ENCODE data around the gene RPS23.
A peak's percentile ranks its signal among the peaks of the same experiment; 100 is the strongest.
"Not testable (repeated sequence)": the region's sequence is repeated elsewhere in the genome, so short reads cannot be mapped to it uniquely, and the experiment has no call there.

Gene RPS23

GRCh38 chr5:82277613-82277986 is 554 bp downstream of the RPS23 start:
- Histone ChIP-seq H3K27ac (peak overlapping the region; percentile 92 to 100 (median 97)), H3K4me2 (peak overlapping the region; percentile 90 to 96 (median 93)), H3K4me1 (peaks cover 21 to 53% (median 40%) of the 10 kb centered on the region in 10 experiments), H3K9ac (peak overlapping the region; percentile 94 to 100 (median 98)), H3K36me3 (peaks cover 32 to 46% (median 43%) of the 10 kb centered on the region in 11 experiments), H4K20me1 (peaks cover 0 to 32% (median 19%) of the 10 kb centered on the region in 11 experiments; a peak in 15 of 22 replicates), H3K4me3 (peak overlapping the region; percentile 72 to 97 (median 90)), H3K9me3 (replicated peaks in 1 of 11) (no peaks in the 10 kb centered on the region), H3K27me3 (no peaks in the 10 kb centered on the region)
- TF ChIP-seq Cebpa-rat (IDR thresholded peaks at IDR 0.05), result no peak

GRCh38 chr5:82276800-82277612 is 1.1 kb downstream of the RPS23 start:
- Histone ChIP-seq H3K4me3 (peak overlapping the region; percentile 72 to 97 (median 90)), H3K9me3 (replicated peaks in 1 of 11) (no peaks in the 10 kb centered on the region), H3K4me1 (peaks cover 21 to 53% (median 40%) of the 10 kb centered on the region in 10 experiments), H3K4me2 (peak overlapping the region; percentile 90 to 96 (median 93)), H3K36me3 (peaks cover 32 to 46% (median 43%) of the 10 kb centered on the region in 11 experiments), H3K27ac (peak overlapping the region; percentile 92 to 100 (median 97)), H3K9ac (peak overlapping the region; percentile 94 to 100 (median 98)), H3K27me3 (no peaks in the 10 kb centered on the region), H4K20me1 (peaks cover 0 to 37% (median 19%) of the 10 kb centered on the region in 11 experiments; a peak in 15 of 22 replicates)
- no peak for TF ChIP-seq Cebpa-rat (IDR thresholded peaks at IDR 0.05)

- peaks cover 32 to 50% (median 44%) of the 10 kb centered on the region in 11 experiments for H3K36me3 ChIP-seq
- peaks cover 0 to 1% (median 0%) of the 10 kb centered on the region in 11 experiments; a peak in 2 of 22 replicates for H3K9me3 ChIP-seq (replicated peaks in 1 of 11)
- H4K20me1 ChIP-seq, result peaks cover 0 to 38% (median 21%) of the 10 kb centered on the region in 11 experiments; a peak in 15 of 22 replicates
- peak overlapping the region in 1 of 11 experiments; percentile 21; a peak in 1 of 22 replicates for H3K9ac ChIP-seq
- peak overlapping the region in 2 of 11 experiments; percentile 40 to 96; a peak in 3 of 22 replicates for H3K27ac ChIP-seq
- peaks cover 21 to 49% (median 40%) of the 10 kb centered on the region in 10 experiments for H3K4me1 ChIP-seq
- peak overlapping the region in 8 of 11 experiments; percentile 30 to 96 (median 92); a peak in 8 of 22 replicates for H3K4me2 ChIP-seq
- no peak for TF ChIP-seq Cebpa-rat (IDR thresholded peaks at IDR 0.05)
- no peaks in the 10 kb centered on the region for H3K27me3 ChIP-seq
- H3K4me3 ChIP-seq, result 0 out of 20 replicates have a peak overlapping the region, but pooled peaks of 1 of the 10 experiments have one; percentile 92
Observed at GRCh38 chr5:82275216-82275664, 2.9 kb downstream of the RPS23 start.

- Histone ChIP-seq H3K4me3 (no peak overlapping the region; a peak in 1 of 20 replicates), H3K9ac (peak overlapping the region in 4 of 11 experiments; percentile 13 to 31 (median 22); a peak in 2 of 22 replicates), H3K4me1 (peaks cover 17 to 44% (median 37%) of the 10 kb centered on the region in 10 experiments), H3K9me3 (replicated peaks in 1 of 11) (peaks cover 2 to 8% (median 6%) of the 10 kb centered on the region in 11 experiments; a peak in 16 of 22 replicates), H3K27ac (peak overlapping the region in 7 of 11 experiments; percentile 11 to 96 (median 28); a peak in 9 of 22 replicates), H3K4me2 (peak overlapping the region in 8 of 11 experiments; percentile 3 to 94 (median 45); a peak in 11 of 22 replicates), H3K27me3 (no peaks in the 10 kb centered on the region), H3K36me3 (peaks cover 38 to 57% (median 50%) of the 10 kb centered on the region in 11 experiments), H4K20me1 (peaks cover 0 to 38% (median 21%) of the 10 kb centered on the region in 11 experiments; a peak in 15 of 22 replicates)
- TF ChIP-seq Cebpa-rat (IDR thresholded peaks at IDR 0.05), result no peak
Observed at GRCh38 chr5:82274343-82275211, 3.6 kb downstream of the RPS23 start.

GRCh38 chr5:82273426-82273825 is 4.7 kb downstream of the RPS23 start:
- peaks cover 10 to 36% (median 29%) of the 10 kb centered on the region in 10 experiments; a peak in 19 of 20 replicates for H3K4me1 ChIP-seq
- H3K27me3 ChIP-seq, H3K4me3 ChIP-seq: not testable (repeated sequence)
- TF ChIP-seq Cebpa-rat (IDR thresholded peaks at IDR 0.05), result peak in 3 of 11 experiments; percentile 17 to 56 (median 38); a peak in 3 of 22 replicates
- peak overlapping the region in 8 of 11 experiments; percentile 11 to 96 (median 50); a peak in 10 of 22 replicates for H3K27ac ChIP-seq
- H3K4me2 ChIP-seq, result 0 out of 22 replicates have a peak overlapping the region, but pooled peaks of 1 of the 11 experiments have one; percentile 4
- H3K9ac ChIP-seq, result peak overlapping the region in 1 of 11 experiments; percentile 51; a peak in 2 of 22 replicates
- peaks cover 0 to 38% (median 21%) of the 10 kb centered on the region in 11 experiments; a peak in 15 of 22 replicates for H4K20me1 ChIP-seq
- H3K9me3 ChIP-seq (replicated peaks in 1 of 11), result peaks cover 14 to 19% (median 17%) of the 10 kb centered on the region in 11 experiments
- H3K36me3 ChIP-seq, result peaks cover 49 to 68% (median 62%) of the 10 kb centered on the region in 11 experiments

- H3K27me3 ChIP-seq, H3K4me2 ChIP-seq, H3K4me3 ChIP-seq: not testable (repeated sequence)
- H3K9ac ChIP-seq, result peak overlapping the region in 2 of 11 experiments; percentile 17 to 29; a peak in 2 of 22 replicates
- H3K9me3 ChIP-seq (replicated peaks in 1 of 11), result peaks cover 20 to 26% (median 24%) of the 10 kb centered on the region in 11 experiments
- H3K36me3 ChIP-seq, result peaks cover 54 to 75% (median 68%) of the 10 kb centered on the region in 11 experiments
- H3K4me1 ChIP-seq, result peaks cover 10 to 36% (median 29%) of the 10 kb centered on the region in 10 experiments; a peak in 19 of 20 replicates
- peaks cover 0 to 38% (median 21%) of the 10 kb centered on the region in 11 experiments; a peak in 15 of 22 replicates for H4K20me1 ChIP-seq
- peak overlapping the region in 7 of 11 experiments; percentile 10 to 96 (median 47); a peak in 9 of 22 replicates for H3K27ac ChIP-seq
Observed at GRCh38 chr5:82272571-82273356, 5.4 kb downstream of the RPS23 start.

GRCh38 chr5:82269363-82269762 is 8.8 kb downstream of the RPS23 start:
- not testable (repeated sequence) for H3K27me3 ChIP-seq, H3K4me2 ChIP-seq, H3K4me3 ChIP-seq, H3K27ac ChIP-seq, H3K4me1 ChIP-seq, H3K9ac ChIP-seq
- Histone ChIP-seq H3K36me3 (peaks cover 27 to 55% (median 43%) of the 10 kb centered on the region in 11 experiments), H4K20me1 (peaks cover 0 to 25% (median 8%) of the 10 kb centered on the region in 11 experiments; a peak in 14 of 22 replicates), H3K9me3 (replicated peaks in 1 of 11) (peaks cover 36 to 43% (median 39%) of the 10 kb centered on the region in 11 experiments)

All from BLaER1 treated with 17β-estradiol and CSF1 and Interleukin-3, amounts not matched to agents 10 nM and 100 nM (cell line).